ENCODE measurements around the gene RABL6. TPM values are rescaled to one million over a fixed set of nuclear protein-coding genes. Genes with fewer than 3 reads are reported as not detected.

The RABL6 gene
- total RNA-seq, 1 donor from 2014 or later: 60.2 TPM

DNA sequence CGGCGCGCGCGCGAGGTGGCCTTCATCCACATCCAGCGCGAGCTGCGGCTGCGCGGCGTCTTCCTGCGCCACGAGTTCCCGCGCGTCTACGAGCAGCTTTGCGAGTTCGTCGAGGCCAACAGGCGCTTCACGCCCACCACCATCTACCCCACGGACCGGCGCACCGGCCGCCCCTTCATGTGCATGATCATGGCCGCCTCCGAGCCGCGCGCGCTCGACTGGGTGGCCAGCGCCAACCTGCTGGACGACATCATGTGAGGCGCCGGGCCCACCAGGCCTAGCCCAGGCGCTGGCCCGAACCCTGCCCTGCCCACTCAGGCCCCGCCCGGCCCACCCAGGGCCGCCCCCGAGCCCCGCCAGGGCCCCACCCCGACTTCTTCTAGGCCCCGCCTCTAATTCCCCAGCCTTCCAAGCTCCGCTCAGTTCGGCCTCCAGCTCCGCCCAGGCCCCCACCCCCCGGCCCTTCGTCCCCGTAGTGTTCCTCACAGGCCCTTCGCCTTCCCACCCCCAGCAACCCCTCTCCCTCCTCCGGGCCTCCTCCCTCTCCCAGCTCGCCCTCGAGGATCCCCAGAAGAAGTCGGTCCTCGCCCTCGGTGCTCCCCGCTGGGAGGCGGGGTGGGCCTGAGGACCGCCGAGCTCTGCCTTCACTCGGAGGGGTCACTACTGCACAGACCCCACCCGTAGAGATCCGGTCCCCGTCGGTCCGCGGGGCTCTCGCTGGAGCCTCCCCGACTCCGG lies 39.5 kb downstream of the RABL6 start:
- DNase-seq (ENCODE audit: low spot score): no peak

DNA sequence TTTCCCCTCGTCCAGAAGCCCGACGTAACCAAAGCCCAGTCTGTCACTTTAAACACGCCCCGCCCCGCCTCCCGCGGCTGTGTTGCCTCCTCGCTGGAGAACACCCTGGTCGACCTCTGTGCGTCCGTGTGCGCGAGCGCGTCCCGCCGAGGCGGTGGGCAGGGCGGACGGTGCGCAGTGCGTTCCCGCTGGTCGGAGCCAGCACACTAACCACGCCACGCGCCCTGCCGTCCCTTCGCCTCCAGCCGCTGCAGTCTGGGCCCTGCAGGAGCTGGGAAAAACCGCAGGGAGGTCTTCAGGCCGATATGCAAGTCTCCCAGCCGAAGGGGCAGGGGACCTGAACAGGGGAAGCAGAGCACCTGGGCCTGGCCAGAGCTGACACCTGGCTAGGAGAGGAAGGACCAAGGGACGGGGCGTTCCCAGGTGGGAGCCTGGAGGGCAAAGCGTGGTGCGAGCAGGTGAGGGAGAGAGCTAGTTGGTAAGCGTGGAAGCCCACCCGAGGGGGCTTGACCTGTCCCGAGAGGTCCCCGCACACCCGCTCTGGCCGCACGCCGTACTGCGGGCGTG lies 40.2 kb downstream of the RABL6 start:
- peak; percentile 85 for DNase-seq (ENCODE audit: low spot score)

DNA sequence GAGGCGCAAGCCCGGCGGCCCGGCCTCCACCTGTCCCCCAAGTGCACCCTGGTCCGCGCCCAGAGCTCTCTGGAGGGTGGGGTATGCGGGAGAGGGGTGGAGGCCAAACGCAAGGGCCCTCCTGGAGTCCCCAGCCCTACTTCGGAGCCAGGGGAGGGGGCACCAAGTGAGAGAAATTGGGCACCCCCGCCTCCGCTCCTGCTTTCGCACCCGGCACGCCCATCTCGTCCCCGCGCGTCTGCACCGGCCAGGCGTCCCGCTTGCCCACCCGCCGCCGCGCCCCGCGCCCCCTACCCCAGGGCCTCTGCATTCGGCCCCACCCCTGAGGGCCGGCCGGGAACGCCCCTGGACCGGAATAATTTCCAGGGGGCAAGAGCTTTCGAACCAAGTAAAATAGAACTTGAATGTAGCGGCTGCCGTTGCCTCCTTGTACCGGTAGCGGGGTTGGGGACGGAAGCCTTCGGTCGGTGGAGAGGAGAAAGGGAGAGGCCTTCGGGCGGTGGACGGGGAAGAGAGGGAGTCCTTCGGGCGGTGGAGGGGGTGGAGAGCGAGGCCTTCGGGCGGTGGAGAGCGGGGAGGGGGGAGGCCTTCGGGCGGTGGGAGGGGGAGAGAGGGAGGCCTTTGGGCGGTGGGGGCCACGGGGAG lies 40.8 kb downstream of the RABL6 start:
- DNase-seq (ENCODE audit: low spot score): no peak

DNA sequence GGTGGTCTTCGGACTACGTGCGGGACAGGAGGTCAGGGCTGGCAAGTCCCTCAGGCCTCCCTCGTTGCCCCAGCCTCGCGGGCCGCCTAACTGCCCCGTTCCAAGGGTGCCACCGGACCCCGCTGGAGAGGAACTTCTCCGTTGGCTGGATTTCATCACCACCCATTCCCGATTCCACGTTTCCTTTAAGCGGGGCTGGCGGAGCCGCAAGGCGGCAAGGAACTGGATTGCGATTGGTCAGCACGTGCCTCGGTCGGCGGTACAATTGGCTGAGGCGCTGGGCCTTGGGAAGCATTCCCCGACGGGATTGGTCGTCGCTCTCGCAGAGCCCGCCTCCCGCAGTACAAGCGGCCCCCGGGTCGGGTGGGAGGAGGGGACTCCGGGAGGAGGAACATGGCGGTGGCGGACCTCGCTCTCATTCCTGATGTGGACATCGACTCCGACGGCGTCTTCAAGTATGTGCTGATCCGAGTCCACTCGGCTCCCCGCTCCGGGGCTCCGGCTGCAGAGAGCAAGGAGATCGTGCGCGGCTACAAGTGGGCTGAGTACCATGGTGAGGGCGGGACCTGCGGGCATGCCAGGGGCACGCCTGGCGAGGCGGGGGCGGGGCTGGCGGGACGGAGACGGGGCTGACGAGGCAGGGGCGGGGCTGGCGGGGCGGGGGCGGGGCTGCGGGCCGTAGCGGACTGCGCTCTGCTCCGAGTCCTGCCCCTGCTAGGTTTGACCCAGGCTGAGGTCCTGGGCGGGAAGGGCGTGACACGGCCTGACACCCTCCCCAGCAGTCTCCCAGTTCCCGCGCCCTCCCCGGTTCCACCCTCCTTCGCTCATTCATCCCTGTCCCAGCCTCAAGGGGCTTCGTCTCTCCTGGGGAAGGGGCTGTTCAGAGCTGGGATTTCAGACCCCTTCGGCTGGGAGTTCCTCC lies 41.6 kb downstream of the RABL6 start, which contains the start of gene PHPT1:
TSS of gene PHPT1 (plus strand) at position 372 of the 922 bp plus-strand sequence. CDS start at position 394, 22 bp downstream.
- DNase-seq (ENCODE audit: low spot score): peak; percentile 99

DNA sequence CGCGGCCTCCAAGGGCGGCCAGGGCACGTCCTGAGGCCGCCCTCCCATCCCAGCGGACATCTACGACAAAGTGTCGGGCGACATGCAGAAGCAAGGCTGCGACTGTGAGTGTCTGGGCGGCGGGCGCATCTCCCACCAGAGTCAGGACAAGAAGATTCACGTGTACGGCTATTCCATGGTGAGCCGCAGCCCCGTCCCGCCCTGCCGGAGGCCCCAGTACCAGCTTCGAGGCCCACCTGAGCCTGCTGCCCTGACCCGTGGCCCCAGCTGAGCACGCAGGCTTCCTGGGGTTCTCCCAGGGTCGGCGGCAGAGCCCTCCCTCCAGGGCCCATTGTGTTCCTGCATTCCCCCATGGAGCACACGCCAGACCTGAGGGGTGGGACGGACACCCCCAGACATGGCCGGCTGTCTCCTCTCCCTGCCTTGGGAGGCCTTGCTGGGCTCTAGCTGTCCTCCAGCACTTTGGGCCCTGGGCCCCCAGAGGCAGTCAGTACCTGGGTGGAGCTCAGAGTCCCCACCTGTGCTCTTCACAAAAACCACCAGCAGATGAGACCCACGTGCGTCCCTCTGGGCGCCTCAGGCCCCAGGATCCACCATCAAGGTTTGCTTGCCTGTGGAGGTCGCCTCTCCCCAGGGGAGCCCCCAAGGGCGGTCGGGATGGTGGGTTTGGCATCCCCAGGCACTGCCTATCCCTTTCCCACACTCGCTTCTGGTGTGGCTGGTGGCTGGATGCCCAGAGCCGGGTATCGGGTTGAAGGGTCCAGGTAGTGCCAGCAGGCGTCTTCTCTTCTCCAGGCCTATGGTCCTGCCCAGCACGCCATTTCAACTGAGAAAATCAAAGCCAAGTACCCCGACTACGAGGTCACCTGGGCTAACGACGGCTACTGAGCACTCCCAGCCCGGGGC lies 42.5 kb downstream of the RABL6 start:
- no peak for DNase-seq (ENCODE audit: low spot score)

DNA sequence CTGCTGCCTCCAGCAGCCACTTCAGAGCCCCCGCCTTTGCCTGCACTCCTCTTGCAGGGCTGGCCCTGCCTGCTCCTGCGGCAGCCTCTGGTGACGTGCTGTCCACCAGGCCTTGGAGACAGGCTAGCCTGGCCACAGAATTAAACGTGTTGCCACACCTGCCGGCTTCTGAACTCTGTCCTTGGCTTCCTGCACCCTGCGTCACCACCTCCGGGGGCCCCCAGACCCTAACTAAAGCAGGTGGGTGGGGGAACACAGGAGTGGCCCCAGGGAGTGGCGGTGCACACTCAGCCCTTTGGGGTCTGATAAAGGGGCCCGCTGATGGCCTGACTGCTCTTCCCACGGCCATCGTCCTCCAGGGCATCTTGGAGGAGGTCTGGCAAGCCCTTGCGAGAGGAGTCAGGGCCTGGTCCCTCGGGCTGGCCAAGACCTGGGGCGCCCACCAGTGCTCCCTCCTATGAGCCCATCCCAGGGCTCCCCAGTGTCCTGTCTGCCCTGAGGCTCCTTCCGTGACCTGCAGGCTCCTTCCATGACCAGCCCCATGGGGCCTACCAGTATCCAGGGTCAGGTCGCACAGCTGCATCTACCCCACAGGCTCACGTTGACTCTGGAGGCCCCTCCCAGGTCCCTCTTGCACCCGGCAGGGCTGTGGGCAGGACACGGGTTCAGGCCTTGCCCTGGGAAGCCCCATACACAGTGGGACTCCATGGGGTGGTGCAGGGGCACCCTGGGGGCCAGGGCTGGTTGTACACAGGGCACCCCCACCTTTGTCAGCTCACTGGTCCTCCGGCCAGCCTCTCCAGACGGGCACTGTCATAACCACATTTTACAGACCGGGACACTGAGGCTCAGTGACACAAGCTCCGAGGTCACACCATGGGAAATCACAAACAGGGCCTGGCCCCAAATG lies 43.4 kb downstream of the RABL6 start:
- no peak for DNase-seq (ENCODE audit: low spot score)

DNA sequence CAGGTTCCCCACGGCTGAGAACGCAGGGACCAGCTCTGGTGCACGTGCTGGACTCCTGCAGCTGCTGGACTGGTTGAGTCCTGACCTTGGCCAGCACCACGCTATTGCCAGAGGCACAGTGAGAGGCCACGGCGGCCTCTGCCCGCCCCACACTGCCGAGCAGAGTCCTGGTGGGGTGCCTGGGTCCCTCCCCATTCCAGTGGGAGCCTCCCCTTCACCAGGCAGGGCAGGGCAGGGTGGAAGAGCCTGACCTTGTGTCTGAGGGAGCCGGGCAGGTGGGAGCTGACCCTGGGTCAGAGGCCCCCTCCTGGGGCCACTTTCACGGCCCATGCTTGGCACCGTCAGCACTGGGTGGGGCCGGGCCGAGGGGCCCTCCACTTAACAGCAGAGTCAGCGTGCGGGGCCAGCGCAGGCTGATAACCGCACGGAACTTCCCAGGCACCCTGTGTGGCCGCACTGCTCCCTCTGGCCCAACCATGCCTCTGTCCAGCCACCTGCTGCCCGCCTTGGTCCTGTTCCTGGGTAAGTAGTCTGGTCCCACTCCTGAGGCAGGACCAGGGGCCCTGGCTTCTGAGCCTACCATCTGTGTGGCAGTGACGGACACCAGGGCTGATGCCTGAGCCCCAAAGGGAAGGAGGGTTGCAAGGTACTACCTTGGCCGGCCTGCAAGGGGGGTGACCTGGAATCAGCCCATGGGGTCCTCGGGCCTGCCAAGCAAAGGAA lies 44.4 kb downstream of the RABL6 start, which contains the start of gene MAMDC4:
TSS of gene MAMDC4 (plus strand) at position 406 of the 723 bp plus-strand sequence. CDS start at position 477, 71 bp downstream.
- DNase-seq (ENCODE audit: low spot score): no peak

DNA sequence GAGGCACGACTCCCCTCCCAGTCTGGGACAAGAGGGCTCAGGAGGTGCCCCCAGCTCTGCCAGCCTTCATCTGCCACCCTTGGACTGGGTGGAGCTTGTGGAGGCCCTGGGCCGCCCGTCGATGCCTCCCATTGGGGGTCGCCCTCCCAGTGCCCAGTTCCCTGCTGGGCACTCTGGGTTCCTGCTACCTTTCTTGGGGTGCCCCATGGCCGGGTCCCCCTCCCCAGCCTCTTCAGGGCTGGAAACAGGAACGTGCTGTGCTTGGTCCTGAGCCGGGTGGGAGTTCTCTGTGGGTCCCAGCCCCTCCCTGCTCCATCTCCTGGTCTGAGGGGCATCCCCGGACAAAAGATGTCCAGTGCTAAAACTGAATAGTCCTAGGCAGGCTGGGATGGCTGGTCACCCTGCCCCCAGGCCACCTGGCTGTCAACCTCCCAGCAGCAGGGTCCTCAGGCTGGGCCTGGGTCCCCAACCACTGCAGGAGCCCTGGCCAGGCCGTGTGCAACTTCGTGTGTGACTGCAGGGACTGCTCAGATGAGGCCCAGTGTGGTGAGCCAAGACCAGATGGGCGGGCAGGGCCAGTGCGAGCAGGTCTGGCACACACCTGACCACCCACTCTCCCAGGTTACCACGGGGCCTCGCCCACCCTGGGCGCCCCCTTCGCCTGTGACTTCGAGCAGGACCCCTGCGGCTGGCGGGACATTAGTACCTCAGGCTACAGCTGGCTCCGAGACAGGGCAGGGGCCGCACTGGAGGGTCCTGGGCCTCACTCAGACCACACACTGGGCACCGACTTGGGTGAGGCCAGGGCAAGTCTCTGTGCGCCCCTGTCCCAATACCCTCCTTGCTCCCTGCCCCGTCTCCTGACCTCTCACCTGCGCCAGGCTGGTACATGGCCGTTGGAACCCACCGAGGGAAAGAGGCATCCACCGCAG lies 45.2 kb downstream of the RABL6 start:
- no peak for DNase-seq (ENCODE audit: low spot score)

DNA sequence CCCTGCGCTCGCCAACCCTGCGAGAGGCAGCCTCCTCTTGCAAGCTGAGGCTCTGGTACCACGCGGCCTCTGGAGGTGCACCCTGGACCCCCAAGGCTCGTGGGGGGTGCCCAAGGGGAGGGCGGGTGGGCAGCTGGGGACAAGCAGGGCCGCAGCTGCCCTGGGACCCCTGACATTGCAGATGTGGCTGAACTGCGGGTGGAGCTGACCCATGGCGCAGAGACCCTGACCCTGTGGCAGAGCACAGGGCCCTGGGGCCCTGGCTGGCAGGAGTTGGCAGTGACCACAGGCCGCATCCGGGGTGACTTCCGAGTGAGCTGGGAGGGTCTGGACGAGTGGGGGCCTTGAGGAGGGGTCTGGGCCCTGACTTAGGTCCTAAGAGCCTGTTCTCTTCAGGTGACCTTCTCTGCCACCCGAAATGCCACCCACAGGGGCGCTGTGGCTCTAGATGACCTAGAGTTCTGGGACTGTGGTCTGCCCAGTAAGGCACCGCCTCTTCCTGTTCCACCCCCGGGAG lies 45.9 kb downstream of the RABL6 start:
- DNase-seq (ENCODE audit: low spot score): no peak

DNA sequence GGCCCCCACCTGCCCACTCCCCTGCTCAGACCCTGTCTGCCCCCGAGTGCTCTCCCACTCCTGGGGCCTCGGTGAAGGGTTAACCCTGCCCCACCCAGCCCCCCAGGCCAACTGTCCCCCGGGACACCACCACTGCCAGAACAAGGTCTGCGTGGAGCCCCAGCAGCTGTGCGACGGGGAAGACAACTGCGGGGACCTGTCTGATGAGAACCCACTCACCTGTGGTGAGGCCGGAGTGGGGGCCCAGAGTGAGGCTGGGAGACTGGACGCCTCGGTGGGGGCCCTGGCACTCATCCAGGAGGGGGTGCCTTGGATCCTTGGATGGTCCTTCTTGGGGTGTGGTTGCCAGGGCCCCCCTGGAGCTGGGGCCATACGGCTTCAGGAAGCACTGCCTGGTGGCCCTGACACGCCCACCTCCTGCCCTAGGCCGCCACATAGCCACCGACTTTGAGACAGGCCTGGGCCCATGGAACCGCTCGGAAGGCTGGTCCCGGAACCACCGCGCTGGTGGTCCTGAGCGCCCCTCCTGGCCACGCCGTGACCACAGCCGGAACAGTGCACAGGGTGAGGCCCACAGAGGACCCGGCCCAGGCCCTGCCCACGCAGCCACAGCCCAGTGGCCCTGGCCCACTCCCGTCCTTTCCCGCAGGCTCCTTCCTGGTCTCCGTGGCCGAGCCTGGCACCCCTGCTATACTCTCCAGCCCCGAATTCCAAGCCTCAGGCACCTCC lies 46.5 kb downstream of the RABL6 start:
- DNase-seq (ENCODE audit: low spot score): no peak

DNA sequence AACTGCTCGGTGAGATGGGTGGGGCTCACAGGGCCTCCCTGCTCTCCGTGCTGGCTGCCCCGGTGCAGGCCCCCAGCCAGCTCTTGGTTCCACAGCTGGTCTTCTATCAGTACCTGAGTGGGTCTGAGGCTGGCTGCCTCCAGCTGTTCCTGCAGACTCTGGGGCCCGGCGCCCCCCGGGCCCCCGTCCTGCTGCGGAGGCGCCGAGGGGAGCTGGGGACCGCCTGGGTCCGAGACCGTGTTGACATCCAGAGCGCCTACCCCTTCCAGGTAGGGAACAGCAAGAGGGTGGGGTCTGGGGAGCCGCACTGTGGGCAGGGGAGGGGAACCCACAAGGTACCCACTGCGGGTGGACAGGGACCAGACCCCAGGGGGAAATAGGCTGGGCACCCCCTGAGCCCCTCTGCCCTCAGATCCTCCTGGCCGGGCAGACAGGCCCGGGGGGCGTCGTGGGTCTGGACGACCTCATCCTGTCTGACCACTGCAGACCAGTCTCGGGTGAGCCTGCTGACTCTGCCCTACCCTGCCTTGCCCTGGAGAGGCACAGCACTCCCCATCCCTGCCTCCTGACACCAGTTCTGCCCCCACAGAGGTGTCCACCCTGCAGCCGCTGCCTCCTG lies 47.2 kb downstream of the RABL6 start:
- no peak for DNase-seq (ENCODE audit: low spot score)

DNA sequence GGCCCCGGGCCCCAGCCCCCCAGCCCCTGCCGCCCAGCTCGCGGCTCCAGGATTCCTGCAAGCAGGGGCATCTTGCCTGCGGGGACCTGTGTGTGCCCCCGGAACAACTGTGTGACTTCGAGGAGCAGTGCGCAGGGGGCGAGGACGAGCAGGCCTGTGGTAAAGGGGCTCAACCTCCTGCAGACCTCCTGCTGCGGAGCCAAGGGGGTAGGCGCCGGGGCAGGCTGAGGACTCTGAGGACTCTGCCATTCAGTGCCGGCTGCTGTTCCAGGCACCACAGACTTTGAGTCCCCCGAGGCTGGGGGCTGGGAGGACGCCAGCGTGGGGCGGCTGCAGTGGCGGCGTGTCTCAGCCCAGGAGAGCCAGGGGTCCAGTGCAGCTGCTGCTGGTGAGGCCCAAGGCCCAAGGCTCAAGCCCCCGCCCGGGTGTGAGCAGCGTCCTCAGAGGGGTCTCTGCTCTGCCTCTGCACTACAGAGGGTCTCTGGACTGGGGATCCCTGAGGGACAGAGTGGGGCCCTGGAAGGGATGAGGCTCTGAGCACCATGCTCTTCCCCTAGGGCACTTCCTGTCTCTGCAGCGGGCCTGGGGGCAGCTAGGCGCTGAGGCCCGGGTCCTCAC lies 47.8 kb downstream of the RABL6 start:
- no peak for DNase-seq (ENCODE audit: low spot score)

DNA sequence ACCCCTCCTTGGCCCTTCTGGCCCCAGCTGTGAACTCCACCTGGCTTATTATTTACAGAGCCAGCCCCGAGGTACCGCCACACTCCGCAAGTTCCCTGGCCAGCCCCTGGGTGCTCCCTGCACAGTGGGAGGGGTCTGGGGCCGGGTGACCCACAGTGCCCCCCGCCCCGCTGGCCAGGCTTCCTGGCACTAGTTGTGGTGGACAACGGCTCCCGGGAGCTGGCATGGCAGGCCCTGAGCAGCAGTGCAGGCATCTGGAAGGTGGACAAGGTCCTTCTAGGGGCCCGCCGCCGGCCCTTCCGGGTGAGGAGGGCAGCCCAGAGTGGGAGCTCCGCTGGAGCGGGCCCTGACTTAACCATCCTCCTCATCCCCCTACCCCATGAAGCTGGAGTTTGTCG lies 48.3 kb downstream of the RABL6 start:
- DNase-seq (ENCODE audit: low spot score): no peak

DNA sequence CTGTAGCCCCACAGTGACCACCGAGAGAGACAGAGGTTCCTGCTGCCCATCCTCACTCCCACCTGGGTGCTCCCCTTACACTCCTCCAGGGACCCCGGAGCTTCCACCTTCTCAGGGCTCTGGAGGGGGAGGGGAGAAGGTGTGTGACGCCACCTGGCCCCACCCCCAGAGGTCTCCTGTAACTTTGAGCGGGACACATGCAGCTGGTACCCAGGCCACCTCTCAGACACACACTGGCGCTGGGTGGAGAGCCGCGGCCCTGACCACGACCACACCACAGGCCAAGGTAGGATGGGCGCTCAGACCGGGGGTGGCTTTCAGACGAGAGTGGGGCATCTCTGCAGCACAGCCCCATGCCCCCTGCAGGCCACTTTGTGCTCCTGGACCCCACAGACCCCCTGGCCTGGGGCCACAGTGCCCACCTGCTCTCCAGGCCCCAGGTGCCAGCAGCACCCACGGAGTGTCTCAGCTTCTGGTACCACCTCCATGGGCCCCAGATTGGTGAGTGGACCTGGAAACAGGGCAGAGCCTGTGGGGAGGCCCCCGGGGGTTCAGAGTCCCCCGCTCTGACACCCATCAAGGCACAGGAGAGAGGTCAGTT lies 48.9 kb downstream of the RABL6 start:
- no peak for DNase-seq (ENCODE audit: low spot score)

DNA sequence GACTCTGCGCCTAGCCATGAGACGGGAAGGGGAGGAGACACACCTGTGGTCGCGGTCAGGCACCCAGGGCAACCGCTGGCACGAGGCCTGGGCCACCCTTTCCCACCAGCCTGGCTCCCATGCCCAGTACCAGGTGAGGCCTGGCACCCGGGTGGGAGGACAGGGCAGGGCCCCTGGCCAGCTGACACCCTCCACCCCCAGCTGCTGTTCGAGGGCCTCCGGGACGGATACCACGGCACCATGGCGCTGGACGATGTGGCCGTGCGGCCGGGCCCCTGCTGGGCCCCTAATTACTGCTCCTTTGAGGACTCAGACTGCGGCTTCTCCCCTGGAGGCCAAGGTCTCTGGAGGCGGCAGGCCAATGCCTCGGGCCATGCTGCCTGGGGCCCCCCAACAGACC lies 49.4 kb downstream of the RABL6 start:
- DNase-seq (ENCODE audit: low spot score): no peak

Measured in ureter (tissue), 1 donor.